GM19438 (cell line): ENCODE results near the gene PHF20.
"Not testable (repeated sequence)": the region's sequence is repeated elsewhere in the genome, so short reads cannot be mapped to it uniquely, and the experiment has no call there.

Experiments
- ATAC-seq: cut with Tn5 transposase; IDR thresholded peaks from one replicate; pipeline ENCODE4 v1.9.1; 2021; ENCODE audit warnings: low read depth; ENCODE audit not compliant: unreplicated experiment

The PHF20 gene

DNA sequence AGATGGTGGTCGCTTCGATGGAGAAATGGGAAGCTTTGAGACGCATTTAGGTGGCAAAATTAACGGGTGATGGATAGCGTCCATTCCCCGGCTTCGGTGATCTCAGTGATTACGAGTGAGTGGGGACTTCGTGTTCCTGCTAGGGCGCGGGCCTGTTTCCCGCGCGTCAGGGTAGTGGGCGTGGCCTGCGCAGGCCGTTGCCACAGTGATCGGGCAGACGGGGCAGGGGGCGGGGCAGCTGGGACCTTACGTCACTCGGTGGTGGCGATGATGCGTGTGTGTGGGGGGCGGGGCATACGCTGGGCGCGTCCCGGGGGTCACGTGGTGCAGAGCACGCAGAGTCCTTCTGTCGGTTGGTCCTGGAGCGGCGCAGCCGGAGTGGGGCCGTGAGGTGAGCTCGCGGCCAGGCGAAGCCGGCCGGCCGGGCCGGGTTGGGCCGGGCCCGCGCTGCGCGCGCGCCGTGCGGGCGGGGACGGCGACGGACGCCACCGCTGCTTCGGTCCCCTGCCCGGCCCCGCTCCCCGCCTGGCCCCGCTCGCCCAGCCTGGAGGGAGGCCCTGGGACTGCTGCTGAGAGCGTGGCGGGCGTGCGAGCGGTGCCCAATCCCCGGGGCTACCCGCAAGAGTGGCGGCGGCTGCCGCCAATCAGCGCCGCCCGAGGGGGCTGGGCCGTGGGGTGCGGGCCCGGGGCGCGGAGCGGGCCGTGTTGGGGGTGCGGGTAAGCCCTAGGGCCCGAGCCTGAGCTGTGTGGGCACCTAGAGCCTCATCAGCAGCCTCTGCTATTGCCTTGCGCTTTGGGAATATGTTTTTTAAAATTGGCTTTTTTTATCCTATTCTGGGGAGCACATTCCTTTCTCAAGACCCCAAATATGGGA, at the start of gene PHF20:
PHF20 (plus strand) TSS at position 327 of the 874 bp plus-strand sequence. CDS start 29,508 bp downstream, outside the sequence.
- ATAC-seq, result peak; percentile 66

DNA sequence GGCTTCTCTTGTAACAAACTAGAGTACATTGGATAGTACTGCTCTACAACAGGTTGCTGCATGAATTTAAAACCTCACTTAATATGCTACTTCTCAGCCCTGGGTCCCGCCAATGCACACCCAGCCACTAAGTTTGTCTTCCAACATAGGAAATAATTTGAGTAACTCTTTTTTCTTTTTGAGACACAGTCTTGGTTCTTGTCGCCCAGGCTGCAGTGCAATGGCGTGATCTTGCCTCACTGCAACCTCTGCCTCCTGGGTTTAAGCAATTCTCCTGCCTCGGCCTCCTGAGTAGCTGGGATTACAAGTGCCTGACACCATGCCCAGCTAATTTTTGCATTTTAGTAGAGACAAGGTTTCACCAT, 48.6 kb upstream of the PHF20 start:
- ATAC-seq, result not testable (repeated sequence)

DNA sequence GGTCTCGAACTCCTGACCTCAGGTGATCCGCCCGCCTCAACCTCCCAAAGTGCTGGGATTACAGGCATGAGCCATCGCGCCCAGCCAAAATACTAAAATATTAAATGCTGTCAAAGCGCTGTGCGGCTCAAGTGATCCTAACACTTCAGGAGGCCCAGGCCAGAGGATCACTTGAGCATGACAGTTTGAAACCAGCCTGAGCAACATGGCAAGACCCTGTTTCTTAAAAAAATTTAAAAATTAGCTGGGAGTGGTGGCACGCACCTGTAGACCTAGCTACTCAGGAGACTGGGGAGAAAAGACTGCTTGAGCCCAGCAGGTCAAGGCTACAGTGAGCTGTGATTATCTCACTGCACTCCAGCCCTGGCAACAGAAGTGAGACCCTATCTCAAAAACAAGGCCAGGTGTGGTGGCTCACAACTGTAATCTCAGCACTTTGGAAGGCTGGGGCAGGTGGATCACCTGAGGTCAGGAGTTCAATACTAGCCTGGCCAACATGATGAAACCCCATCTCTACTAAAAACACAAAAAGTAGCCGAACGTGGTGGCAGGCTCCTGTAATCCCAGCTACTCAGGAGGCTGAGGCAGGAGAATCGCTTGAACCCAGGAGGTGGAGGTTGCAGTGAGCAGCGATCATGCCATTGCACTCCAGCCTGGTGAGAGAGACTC, 48.0 kb upstream of the PHF20 start:
- not testable (repeated sequence) for ATAC-seq

DNA sequence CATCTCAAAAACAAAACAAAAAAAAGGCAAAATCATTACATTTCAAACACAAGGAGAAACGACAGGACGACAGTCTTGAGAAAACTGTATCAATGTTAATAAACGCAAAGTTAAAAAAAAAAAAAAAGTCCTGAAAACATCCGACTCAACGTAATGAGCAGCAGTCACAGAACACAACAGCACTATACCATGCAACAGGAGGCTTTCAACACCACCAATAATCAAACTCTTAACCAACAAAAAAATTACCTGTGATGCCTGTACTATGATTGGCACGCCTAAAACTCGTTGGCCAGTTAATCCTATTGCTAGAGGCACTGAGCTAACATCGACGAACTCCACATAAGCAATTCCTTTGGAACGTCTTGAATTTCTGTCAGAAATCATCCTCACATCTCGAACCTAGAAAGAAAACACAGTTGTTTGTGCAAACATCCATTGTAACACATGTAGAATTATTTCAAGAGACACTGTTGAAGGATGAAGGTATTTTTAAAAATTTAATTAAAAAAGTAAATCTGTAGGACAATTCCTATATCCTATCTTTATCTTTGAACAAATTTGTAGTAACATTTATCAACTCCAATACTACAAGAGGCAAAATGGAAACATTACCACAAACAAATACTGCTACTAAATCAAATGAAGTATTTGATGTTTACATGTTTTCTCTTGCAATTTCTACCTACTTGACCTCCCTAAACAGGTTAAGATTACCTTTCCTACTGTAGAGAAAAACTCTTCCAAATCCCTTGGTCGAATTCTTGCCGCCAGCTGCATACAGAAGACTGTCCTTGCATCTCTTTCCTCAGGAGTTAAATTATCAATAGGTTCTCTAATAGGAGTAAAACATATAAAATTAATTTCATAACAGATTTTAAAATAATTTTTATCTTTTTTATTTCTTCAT, 47.2 kb upstream of the PHF20 start:
- no peak for ATAC-seq

DNA sequence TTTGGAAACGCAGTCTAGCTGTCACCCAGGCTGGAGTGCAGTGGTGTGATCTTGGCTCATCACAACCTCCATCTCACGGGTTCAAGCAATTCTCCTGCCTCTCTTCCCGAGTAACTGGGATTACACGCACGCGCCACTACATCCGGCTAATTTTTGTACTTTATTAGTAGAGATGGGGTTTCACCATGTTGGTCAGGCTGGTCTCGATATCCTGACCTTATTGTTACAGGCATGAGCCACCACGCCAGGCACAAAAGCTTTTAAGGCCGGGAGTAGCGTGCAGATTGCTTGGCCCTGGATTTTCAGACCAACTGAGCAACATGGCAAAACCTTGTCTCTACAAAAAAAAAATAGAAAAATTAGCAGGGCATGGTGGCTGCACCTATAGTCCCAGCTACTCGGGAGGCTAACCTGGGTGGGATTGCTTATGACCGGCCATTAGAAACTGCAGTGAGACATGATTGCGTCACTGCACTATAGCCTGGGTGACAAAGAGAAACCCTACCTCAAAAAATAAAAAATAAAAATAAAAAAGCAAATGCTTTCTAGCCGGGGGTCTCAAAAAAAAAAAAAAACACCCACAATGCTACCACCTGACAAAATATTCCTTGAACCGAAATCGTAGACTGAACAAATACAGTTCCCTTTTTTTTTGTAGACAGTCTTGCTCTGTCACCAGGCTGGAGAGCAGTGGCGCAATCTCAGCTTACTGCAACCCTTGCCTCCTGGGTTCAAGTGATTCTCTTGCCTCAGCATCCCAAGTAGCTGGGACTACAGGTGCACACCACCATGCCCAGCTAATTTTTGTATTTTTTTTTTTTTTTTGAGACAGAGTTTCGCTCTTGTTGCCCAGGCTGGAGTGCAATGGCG, 44.7 kb upstream of the PHF20 start:
- no peak for ATAC-seq

DNA sequence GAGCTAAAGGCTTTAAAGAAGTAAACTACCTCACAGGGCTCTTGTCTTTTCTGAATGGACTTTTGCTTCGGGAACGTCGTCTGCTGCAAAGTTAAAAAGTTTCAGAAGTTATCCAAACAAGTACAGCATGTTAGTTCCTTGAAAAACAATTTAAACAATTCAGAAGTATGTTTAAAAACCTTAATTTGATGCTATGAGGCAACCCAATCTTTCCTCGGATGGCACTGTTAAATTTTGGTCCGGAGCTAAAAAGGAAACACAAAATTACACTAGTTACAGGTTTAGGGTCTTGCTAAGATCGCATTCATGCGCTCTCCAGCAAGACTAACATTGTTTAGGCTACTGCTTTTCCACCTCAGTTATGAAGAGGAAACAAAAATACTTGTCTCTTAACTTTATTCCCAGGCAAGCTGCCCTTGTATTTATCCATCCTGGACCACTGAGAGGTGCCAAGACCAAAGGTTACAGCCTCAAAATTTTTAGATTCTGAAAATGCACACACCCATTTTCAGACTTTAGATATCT, 42.5 kb upstream of the PHF20 start:
- no peak for ATAC-seq

DNA sequence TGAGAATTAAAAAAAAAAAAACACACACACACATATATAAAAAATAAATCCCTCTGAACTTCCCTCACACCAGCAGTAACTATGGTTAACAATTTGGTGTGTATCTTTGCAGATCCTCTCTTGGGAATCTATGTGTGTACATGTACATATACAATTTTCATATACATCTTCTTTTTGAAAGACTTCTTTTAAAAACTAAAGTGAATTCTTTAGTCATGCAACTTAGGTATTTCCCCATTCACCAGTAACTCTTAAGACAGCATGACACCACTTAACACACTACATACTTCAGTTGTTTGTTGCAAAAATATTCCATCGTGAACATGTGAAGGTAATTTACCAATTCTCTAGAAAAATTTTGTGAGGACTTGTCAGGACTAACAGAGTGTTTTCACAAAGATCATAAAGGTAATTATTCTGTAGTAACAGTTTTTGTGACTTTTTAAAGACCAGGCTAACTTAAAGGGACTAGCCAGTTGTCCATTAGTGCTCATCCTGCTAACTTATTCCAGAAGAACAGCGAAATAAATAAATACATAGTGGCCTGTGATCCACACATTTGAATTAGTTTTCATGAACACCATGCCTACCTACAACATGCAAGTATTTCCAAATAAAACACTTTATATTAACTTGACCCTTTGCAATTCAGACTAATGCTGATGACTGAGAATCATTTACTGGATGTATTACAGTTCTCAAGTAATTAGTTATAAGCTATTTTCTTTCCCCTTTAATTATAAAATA, 41.8 kb upstream of the PHF20 start:
- no peak for ATAC-seq

DNA sequence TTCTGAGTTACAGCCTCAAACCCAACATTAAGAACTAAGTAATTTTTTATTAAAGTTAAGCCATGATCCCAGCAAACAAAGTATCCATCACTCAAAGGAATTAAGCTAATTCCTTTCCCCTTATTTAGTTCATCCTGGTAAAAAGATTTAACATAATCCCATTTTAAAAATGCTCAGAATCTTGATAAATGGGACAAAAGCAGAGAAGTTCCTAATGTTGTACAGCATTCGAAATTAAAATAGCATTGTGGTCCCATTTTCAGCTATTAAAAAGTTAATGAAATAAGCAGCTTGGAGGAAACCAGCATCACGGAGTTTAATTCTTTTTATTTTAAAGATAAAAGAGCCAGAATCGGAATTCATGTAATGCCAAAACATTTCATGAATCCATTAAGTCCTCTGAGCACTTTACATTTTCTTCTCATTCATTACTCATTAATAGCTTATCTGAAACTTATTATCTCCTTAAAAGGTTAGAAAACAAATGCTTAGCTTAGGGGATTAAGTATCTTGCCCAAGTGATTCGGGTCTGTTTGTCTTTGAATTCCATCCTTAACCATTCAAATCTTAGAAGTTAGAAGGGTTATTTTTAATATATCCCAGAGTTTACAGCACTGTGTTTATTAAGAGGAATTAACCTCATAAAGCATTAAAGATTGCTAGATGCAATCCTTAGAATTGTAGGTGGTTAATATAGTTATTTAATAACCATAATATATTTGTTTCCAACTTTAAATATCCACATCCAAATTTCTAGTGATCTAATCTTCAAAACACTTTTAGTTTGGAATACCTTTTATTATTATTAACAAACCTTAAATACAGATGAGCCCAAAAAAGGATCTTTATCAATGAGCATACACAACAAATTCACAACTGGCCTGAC, 41.0 kb upstream of the PHF20 start:
- no peak for ATAC-seq

DNA sequence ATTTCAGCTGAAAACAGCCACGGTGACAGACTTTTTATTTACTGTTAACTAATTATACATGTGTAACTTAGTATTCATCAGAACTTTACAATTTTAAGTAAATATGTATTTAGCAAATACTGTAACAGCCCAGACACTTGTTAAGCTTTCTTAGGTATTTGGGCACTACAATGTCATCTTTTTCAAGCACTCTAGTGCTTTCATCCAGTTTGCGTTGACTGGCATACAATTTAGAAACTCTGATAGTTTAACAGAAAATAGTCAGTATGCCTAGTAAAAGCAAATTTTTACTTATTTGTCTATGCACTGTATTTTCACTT, 40.4 kb upstream of the PHF20 start:
- no peak for ATAC-seq

DNA sequence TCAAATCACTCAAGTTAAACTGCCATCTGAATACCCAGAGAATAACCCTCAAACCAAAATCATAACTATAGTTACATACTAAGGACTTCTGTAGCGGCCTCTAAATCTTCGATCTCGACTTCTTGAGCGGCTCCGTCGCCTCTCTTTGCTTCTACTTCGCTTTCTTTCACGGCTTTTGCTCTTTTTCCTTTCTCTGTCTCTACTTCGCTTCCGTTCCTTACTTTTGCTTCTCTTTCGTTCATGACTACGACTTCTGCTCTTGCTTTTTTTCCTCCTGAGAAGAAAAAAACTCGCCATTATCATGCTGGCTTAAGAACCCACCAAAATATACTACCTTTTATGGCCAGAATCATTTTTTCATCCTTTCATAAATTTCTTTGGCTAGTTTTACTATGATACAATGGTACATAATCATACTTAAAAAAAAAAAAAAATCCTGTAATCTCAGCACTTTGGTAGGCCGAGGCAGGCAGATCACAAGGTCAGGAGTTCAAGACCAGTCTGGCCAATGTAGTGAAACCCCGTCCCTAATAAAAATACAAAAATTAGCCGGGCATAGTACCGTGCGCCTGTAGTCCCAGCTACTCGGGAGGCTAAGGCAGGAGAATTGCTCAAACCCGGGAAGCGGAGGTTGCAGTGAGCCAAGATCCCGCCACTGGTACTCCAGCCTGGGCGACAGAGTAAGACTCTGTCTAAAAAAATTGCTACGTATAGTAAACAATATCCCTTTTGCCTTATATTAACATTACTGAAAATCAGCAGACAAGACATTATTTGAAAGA, 39.8 kb upstream of the PHF20 start:
- ATAC-seq, result no peak

DNA sequence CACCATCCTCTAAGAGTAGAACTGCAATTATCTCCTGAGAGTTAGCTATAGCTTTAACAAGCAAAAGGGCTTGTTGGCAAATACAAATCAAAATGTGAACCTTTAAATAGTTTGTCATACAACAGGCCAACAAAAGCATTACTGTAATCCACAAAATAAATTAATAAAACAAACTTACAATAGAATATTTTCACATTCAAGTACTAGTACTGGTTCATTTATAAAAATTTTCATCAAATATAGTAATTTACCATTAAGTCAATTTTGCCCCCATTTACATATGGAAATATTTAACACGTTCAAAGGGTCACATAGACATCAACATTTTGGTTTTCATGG, 39.2 kb upstream of the PHF20 start:
- ATAC-seq, result no peak

DNA sequence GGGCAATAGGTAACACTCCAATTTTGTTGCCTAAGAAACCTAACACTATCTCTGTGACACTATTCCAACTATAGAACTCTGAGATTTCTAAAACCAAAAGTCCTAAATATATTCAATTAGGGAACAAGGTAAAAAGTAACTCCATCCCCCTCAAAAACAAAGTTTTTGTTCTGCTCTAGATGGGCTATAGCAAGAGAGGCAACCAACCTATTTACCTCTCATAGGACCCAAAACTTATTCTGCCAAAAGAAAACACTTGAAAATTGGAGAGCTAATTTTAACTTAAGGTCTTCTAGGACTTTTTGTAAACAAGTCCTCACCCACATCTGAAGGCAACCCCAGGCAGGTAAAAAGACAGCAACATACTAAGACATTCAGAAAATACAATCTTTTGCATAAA, 37.4 kb upstream of the PHF20 start:
- ATAC-seq, result no peak

DNA sequence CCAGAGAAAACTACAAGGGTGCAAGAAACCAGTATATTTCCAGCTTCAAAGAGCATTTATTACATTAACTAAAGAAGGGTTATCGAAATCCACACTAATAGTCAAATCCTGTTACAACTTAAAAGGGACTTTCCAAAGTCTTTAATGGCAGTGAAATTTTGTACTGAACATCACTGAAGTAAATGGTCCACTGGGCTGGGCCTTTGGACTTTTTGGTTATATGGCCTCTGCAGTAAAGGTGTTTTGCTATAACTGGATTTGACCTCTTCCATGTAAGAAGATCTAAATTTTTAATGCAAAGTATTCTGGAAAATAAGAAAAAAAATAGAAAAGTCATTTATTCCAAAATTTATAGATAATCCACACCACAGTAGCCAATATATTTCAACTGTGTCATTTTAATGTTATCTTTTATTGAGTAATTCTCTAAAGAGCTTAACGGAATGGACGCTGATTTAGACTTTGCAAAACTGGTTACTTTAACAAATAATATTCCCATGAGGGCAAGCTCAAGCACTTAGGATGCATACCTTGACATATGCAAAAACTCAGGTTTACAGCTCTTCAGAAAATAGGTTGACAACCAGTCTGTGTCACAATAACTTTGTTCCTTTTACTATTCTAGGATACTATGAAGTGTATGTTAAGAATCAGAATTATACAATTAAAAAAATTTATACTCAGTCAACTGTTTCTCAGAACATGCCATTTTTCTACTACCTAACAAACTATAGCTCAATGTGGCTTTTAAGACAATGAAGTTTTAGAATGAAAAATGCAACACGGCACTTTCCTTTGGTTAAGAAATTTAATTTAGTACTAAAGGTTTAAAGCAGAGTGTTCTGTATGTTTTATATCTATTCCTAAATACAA, 36.8 kb upstream of the PHF20 start:
- no peak for ATAC-seq

DNA sequence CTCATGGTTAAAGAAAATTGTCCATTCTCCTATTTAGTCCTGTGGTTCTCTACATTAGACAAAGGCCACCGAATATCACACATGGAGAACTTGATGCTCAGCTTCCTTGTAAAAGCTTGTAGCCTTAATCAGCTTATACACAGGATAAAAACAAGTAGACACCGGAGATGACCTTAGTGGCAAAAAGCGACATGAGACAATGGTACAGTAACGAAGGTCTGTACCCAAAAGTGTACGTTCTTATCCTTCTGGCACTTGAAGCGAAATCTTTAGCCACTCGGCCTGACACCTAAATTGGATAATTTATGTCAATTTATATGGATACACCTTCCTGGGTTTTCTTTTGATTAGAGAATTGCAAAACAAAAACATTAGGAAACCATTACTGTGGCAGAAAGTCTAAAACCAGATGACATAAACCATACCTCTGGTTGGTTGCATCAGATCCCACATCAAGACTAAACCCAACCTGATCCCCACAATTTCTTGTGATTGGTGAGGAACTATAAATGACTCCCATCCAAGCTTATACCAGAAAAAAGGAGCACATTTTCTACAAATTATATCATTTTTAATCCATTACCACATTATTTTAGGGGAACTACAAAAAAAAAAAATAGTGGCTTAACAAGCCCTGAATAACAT, 35.9 kb upstream of the PHF20 start:
- no peak for ATAC-seq

DNA sequence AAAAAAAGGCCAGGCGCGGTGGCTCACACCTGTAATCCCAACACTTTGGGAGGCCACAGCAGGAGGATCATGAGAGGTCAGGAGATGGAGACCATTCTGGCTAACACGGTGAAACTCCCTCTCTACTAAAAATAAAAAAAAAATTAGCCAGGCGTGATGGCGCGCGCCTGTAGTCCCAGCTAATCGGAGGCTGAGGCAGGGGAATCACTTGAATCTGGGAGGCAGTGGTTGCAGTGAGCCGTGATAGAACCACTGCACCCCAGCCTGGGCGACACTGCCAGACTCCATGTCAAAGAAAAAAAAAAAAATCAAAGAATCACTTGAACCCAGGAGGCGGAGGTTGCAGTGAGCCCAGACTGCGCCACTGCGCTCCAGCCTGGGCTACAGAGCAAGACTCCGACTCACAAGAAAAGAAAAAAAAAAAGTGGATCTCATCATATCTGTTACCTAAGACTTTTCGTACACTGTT, 33.9 kb upstream of the PHF20 start:
- no peak for ATAC-seq
